Immature natural killer cell (primary cell): Measurements from ENCODE around the gene GATAD2A. TPM values are rescaled to one million over a fixed set of nuclear protein-coding genes. Genes with fewer than 3 reads are reported as not detected.
"Not testable (repeated sequence)": the region's sequence is repeated elsewhere in the genome, so short reads cannot be mapped to it uniquely, and the experiment has no call there.

ENCODE experiments used
- DNase-seq, 3 donors: peaks; one replicate each; pipeline ENCODE4 v3.0.0; 2022; ENCODE audit warnings: mixed read lengths in 1 of 3
- H3K27ac Mint-ChIP-seq, 6 donors: one replicate each; pipeline ENCODE4 v1.8.0; 2020; ENCODE audit warnings: mixed read lengths in 6 of 6, mild to moderate bottlenecking in 5 of 6, inconsistent platforms in 4 of 6, moderate library complexity in 3 of 6
- H3K27me3 Mint-ChIP-seq, 3 donors: one replicate each; pipeline ENCODE4 v1.8.0; 2020 to 2021; ENCODE audit warnings: low read depth in 3 of 3, mild to moderate bottlenecking in 3 of 3, mixed read lengths in 3 of 3, moderate library complexity in 3 of 3, inconsistent platforms in 1 of 3
- H3K36me3 Mint-ChIP-seq, 3 donors: one replicate each; pipeline ENCODE4 v1.8.0; 2020; ENCODE audit warnings: mixed read lengths in 3 of 3, inconsistent platforms in 2 of 3, mild to moderate bottlenecking in 2 of 3
- H3K4me1 Mint-ChIP-seq, 2 donors: one replicate each; pipeline ENCODE4 v1.8.0; 2020; ENCODE audit warnings: inconsistent platforms in 2 of 2, mild to moderate bottlenecking in 2 of 2, mixed read lengths in 2 of 2, moderate library complexity in 1 of 2
- H3K4me3 Mint-ChIP-seq, 5 donors: one replicate each; pipeline ENCODE4 v1.8.0; 2020; ENCODE audit warnings: mild to moderate bottlenecking in 5 of 5, mixed read lengths in 5 of 5, inconsistent platforms in 3 of 5, moderate library complexity in 3 of 5
- H3K9me3 Mint-ChIP-seq, 6 donors: one replicate each; pipeline ENCODE4 v1.8.0; 2020; ENCODE audit warnings: mild to moderate bottlenecking in 6 of 6, mixed read lengths in 6 of 6, inconsistent platforms in 4 of 6, moderate library complexity in 3 of 6
- polyA plus RNA-seq, 3 donors: library from polyadenylated mRNA; unstranded; fragments of 300-500 nt; fragmentation: Illumina TruSeq; gene quantifications; one replicate each; pipeline ENCODE4 v1.2.3, GENCODE V29; 2021

Gene GATAD2A
- polyA plus RNA-seq, 3 donors from 2014 or later = 8.8 to 48.5 (median 21.0) TPM

DNA sequence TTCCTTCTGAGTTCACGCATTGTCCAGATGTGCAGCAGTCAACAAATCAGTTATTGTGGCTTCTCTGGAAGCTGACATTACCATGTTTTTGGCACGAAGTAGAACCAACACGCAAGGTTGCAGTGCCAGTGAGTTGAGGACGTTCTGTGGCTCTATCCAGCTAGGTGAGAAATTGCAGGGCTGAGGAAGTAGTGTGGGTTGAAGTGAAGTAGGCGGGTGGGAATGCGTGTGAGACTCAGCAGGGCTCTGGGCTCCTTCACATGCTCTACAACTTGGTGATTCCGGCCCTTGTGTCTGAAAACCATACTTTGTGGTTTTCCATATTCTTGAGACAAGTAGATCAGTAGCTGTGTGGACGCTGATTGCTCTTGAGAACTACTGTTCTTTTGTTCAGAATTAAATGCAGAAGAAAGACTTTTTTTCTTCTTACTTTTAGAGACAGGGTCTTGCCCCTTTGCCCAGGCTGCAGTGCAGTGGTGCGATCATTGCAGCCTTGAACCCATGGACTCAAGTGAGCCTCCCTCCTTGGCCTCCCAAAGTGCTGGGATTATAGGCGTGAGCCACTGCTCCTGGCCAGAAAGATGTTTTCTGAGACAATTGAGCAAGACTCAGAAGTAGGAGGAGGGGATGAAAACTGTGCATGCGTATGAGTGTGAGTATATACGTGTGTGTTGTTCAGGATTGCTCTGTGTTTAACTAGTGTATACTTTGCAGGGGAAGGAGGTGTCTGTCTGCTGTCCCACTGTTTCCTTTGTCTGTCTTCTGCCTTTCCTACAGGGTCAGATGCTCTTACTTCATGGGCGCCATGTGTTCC is 46.2 kb downstream of the GATAD2A start:
- Mint-ChIP-seq H3K9me3 (no peaks in the 10 kb centered on the region), H3K4me1 (peaks cover 73 to 79% of the 10 kb centered on the region in 2 donors), H3K4me3 (peak overlapping the region; percentile 89 to 98 (median 95)), H3K27me3 (peaks cover 2 to 28% (median 8%) of the 10 kb centered on the region in 3 donors), H3K36me3 (no peaks in the 10 kb centered on the region), H3K27ac (peak overlapping the region; percentile 99 to 100 (median 99))
- peak; percentile 81 to 83 (median 83) for DNase-seq

DNA sequence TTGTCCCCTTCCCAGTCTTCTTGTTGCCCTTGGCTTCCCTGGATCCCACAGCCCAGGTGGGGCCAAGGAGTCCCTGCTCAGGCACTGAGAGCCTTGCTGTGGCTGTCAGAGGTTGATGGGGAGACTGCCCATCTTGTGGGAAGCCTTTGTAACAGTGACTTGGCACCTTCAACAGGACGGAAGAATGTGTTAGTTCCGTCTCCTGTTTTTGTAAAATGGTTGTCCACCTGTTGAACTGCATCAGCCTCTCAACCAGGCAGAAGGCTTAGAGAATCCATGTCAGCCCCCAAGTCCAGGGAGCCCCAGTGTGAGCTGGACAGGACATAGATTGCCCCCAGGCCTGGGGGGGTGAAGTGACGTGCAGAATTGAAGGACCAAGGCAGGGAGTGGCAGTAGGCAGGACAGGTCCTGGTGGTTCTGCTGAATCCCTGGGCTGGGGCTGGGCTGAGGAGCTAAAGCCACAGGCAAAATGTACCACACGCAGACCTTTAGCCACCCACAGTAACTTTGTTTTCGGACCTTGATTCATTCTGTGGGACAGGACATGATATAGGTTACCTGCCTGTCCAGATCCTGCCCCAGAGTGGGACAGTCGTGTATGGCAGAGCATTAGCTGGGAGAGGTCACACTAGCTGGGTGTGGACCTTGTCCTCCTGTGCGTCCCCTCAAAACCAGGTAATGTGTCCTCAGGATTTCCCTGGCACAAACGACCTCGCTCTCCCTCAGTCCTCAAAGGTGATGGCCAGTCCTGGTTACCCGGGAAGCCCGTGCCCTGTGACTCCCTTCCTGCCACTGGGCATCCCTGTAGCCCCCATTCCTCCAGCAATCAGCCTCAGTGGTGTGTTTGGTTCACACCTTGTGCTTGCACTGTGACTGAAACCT is 47.0 kb downstream of the GATAD2A start:
- Mint-ChIP-seq H3K27me3 (peaks cover 2 to 28% (median 5%) of the 10 kb centered on the region in 3 donors), H3K27ac (peak overlapping the region; percentile 99 to 100 (median 99)), H3K9me3 (no peaks in the 10 kb centered on the region), H3K4me1 (peaks cover 72 to 79% of the 10 kb centered on the region in 2 donors), H3K36me3 (no peaks in the 10 kb centered on the region), H3K4me3 (peak overlapping the region; percentile 89 to 98 (median 95))
- DNase-seq = peak; percentile 68 to 69 (median 69)

DNA sequence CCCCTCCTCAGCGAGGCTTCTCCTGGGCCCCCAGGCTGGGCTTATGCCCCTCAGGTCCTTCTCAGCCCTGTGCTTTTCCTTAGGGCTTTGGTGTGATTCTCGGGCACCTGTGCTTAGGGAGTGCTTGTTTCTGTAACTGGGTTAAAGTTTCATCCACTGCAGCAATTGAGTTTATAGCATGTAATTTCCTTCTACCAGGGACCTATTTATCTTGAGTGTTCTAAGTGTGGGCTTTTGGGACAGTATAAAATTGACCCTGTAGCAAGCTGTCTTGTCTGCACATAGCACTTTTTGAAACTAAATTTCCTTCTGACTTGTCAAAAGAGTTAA is 47.6 kb downstream of the GATAD2A start:
- H3K4me3 Mint-ChIP-seq = peak overlapping the region; percentile 89 to 98 (median 95)
- H3K9me3 Mint-ChIP-seq = no peaks in the 10 kb centered on the region
- peaks cover 0 to 1% (median under 1%) of the 10 kb centered on the region in 3 donors for H3K36me3 Mint-ChIP-seq
- peaks cover 72 to 79% of the 10 kb centered on the region in 2 donors for H3K4me1 Mint-ChIP-seq
- peak in 1 of 3 donors; percentile 16 for DNase-seq
- peaks cover 2 to 28% (median 5%) of the 10 kb centered on the region in 3 donors for H3K27me3 Mint-ChIP-seq
- H3K27ac Mint-ChIP-seq = peak overlapping the region; percentile 99 to 100 (median 99)

DNA sequence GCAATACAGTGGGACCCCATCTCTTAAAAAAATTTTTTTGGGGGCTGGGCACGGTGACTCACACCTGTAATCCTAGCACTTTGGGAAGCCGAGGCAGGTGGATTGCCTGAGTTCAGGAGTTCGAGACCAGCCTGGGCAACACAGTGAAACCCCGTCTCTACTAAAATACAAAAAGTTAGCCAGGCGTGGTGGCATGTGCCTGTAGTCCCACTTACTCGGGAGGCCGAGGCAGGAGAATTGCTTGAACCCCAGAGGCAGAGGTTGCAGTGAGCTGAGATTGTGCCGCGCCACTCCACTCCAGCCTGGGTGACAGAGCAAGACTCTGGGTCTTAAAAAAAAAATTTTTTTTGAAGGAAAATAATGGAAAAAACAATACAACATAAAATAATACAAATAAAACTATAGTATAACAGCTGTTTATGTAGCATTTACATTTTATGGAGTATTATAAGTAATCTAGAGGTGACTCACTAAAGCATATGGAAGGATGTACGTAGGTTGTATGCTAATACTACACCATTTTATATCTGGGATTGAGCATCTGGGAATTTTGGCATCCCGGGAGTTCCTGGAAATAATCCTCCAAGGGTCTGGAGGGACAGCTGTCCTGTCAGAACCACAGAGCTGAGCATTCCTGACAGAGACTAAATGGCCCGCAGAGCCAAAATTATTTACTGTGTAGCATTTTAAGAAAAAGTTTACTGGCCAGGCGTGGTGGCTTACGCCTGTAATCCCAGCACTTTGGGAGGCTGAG is 49.9 kb downstream of the GATAD2A start:
- not testable (repeated sequence) for H3K36me3 Mint-ChIP-seq, DNase-seq, H3K9me3 Mint-ChIP-seq
- H3K27ac Mint-ChIP-seq = peak overlapping the region; percentile 51 to 100 (median 76)
- H3K4me1 Mint-ChIP-seq = peaks cover 72 to 80% of the 10 kb centered on the region in 2 donors
- peaks cover 8 to 36% (median 10%) of the 10 kb centered on the region in 3 donors for H3K27me3 Mint-ChIP-seq
- H3K4me3 Mint-ChIP-seq = peak overlapping the region in 1 of 5 donors; percentile 9

DNA sequence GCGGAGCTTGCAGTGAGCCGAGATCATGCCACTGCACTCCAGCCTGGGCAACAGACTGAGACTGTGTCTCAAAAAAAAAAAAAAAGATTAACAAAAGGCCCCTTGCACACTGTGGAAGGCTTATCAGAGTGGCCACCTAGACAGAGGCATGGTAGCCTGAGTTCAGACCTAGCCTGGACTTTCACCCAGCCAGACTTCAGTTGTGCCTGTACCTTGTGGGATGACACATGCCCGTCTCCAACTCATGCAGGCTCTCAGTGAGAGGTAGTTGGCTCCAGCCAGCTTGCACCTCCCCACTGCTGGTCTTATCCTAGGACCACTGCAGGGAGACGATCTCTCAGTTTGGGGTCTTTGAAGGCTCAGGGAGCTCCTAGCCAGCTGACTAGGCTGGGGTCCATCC is 52.2 kb downstream of the GATAD2A start:
- H3K36me3 Mint-ChIP-seq = peaks cover 0 to 4% (median 4%) of the 10 kb centered on the region in 3 donors
- H3K4me1 Mint-ChIP-seq = peaks cover 76 to 83% of the 10 kb centered on the region in 2 donors
- H3K27ac Mint-ChIP-seq = peak overlapping the region; percentile 96 to 100 (median 100)
- H3K9me3 Mint-ChIP-seq = no peaks in the 10 kb centered on the region
- DNase-seq = no peak
- peaks cover 11 to 35% (median 13%) of the 10 kb centered on the region in 3 donors for H3K27me3 Mint-ChIP-seq
- peak overlapping the region; percentile 85 to 94 (median 87) for H3K4me3 Mint-ChIP-seq

DNA sequence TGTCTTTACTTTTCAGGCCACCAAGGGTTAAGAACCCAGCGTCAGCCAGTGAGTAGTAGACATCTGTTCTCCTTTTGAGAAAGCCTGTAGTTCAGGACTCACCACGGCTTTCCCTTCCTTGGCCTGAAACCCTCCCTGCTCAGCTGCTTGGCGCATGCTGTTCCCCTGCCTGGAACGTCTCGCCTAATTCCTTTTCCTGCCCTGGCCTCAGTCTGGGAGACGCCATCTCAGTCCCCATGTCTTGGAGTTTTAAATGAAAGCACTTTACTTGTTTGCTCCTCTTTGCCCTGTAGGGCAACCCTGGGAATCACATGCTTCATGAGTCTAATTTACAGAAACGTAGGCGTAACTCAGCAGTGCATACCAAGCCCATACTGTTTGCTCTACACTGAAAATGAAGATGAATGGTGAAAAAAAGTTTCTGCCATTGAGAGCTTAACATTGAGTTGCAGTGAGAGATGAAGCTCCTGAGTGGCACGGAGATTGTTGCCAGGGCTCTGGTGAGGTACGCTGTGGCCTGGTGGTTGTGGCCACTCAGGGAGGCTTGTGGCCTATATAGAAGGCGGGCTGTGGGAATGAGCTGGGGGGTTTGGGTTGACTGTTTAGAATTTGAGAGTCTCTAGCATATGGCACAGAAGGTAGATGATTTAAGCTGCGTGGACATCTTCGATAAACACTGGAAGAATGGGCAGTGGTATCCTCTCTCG is 52.8 kb downstream of the GATAD2A start:
- Mint-ChIP-seq H3K27me3 (peaks cover 12 to 35% (median 13%) of the 10 kb centered on the region in 3 donors), H3K9me3 (no peaks in the 10 kb centered on the region), H3K4me3 (peak overlapping the region; percentile 85 to 94 (median 87)), H3K27ac (peak overlapping the region; percentile 96 to 100 (median 100)), H3K36me3 (peaks cover 0 to 4% (median 4%) of the 10 kb centered on the region in 3 donors), H3K4me1 (peaks cover 76 to 83% of the 10 kb centered on the region in 2 donors)
- DNase-seq = peak in 2 of 3 donors; percentile 35 to 45

DNA sequence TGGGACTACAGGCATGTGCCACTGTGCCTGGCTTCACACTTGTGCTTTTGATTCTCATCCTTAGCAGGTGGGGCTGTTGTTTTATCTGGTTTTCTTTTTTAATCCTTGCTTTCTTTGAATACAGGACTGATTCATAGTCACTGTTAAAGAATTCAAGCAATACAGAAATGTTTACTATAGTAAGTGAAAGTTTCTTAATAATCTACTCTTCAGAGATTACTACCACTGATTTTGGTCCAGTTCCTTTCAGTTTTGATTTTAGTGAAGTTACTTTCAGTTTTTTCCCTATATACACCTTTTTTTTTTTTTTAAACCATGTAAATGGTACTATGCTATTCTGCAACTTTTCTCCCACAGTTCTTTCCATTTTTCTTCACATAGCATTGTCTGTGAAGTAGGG is 53.6 kb downstream of the GATAD2A start:
- Mint-ChIP-seq H3K36me3 (peaks cover 0 to 4% (median 4%) of the 10 kb centered on the region in 3 donors), H3K27me3 (peaks cover 12 to 34% (median 13%) of the 10 kb centered on the region in 3 donors), H3K4me3 (peak overlapping the region; percentile 85 to 94 (median 87)), H3K4me1 (peaks cover 80 to 89% of the 10 kb centered on the region in 2 donors), H3K27ac (peak overlapping the region; percentile 96 to 100 (median 100)), H3K9me3 (no peaks in the 10 kb centered on the region)
- peak; percentile 58 to 60 (median 60) for DNase-seq

DNA sequence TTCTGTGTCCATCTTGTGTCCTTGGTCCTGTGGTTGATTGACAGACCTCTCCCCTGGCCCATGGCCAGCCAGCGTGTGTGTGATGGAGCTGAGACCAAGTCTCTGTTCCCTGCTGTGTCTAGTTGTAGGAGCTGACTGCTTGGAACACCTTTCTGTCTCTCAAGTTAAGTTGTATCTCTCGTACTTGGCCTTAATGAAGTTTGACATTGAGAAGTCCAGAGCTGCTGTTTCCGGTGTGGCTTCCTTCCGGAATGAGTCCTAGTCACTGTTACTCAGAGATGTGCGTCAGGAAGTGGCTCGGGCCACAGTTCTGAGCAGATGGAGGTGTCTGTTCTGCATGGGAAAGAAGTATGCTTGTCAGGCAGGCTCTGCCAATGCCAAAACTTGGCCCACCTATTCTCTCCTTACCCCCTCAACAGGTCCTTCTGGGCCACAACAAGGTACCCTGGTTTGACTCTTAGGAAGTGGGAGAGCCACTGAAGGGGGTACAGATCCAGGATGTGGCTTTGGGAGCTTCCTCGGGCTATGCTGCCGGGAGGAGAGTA is 54.3 kb downstream of the GATAD2A start:
- peak overlapping the region; percentile 96 to 100 (median 100) for H3K27ac Mint-ChIP-seq
- H3K4me3 Mint-ChIP-seq = peak overlapping the region; percentile 85 to 94 (median 87)

DNA sequence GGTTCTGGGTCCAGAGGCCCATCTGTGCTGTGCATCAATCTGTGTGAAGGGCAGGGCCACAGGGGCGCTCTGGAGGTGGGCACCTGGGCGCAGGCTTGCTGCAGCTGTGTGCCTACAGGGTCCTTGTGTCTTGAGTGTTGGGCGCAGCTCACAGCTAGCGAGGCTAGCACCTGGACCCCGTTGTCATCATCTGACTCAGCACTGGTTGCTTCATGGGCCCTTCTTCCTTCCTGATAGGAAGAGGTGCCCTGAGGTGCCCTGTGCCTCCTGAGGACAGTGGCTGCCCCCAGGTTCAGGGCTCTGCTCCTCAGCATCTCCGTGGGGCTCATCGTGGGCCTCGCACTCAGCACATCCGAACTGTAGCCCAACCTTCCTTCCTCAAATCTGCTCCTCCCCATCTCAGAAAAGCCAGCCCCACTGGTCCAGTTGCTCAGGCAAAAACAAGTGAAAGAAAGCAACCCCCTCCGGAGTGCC is 54.8 kb downstream of the GATAD2A start:
- Mint-ChIP-seq H3K4me3 (peak overlapping the region; percentile 85 to 94 (median 87)), H3K27me3 (peaks cover 11 to 31% (median 13%) of the 10 kb centered on the region in 3 donors), H3K4me1 (peaks cover 93 to 95% of the 10 kb centered on the region in 2 donors), H3K9me3 (no peaks in the 10 kb centered on the region), H3K27ac (peak overlapping the region; percentile 96 to 100 (median 100)), H3K36me3 (peaks cover 0 to 9% (median 7%) of the 10 kb centered on the region in 3 donors)
- DNase-seq = peak in 2 of 3 donors; percentile 49 to 50

More for the DNA sequence above, 54.3 kb downstream of the GATAD2A start:
- Mint-ChIP-seq H3K9me3 (no peaks in the 10 kb centered on the region), H3K4me1 (peaks cover 87 to 94% of the 10 kb centered on the region in 2 donors), H3K27me3 (peaks cover 12 to 34% (median 13%) of the 10 kb centered on the region in 3 donors), H3K36me3 (peaks cover 0 to 4% (median 4%) of the 10 kb centered on the region in 3 donors)
- DNase-seq = peak; percentile 81 to 84 (median 84)

DNA sequence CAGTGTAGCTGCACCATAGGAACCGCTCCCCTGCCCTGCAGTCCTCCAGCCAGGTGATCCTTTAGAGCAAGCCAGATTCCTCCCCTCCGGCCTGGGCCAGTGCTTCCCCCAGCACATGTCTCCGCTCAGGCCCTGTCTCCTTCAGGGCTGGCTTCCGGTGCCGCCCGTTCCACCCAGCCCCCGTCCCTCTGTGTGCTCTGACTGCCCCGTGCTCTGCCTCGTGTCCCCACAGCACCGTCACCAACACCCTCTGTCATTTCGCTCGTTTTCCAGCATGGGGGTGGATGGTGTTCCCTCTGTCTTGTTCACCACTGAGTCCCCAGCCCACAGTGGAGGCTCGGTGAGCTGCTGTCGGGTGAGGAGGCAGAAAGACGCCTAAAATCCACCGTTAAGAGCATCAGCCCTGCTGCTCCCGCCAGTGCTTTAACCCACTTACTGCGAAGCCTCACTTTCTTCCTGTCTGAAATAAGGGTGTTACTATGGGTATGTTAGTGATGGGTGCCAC is 55.3 kb downstream of the GATAD2A start:
- peak; percentile 77 to 82 (median 78) for DNase-seq
- H3K4me3 Mint-ChIP-seq = peak overlapping the region; percentile 85 to 94 (median 87)
- H3K36me3 Mint-ChIP-seq = peaks cover under 1 to 10% (median 8%) of the 10 kb centered on the region in 3 donors
- peaks cover 11 to 31% (median 13%) of the 10 kb centered on the region in 3 donors for H3K27me3 Mint-ChIP-seq
- peaks cover 95 to 96% of the 10 kb centered on the region in 2 donors for H3K4me1 Mint-ChIP-seq
- H3K27ac Mint-ChIP-seq = peak overlapping the region; percentile 96 to 100 (median 100)
- no peaks in the 10 kb centered on the region for H3K9me3 Mint-ChIP-seq

DNA sequence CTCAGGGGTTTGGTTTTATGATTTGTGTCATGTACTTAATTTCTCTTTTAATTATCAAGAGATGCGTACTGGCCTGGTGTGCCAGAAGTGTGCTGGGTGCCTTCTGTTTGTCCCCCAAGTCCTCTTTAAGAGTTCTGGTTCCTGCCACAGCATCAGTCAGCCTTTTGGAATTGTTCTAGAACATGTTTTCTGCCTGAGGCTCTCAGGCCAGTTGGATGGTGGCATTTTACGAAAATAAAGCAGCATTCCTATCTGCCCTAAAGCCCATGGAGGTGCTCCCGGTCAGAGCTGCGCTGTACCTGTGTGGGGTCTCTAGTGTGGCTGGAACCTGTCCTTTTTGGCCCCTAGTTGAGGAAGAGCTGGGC is 55.8 kb downstream of the GATAD2A start:
- peak overlapping the region; percentile 85 to 94 (median 87) for H3K4me3 Mint-ChIP-seq
- peaks cover 95 to 97% of the 10 kb centered on the region in 2 donors for H3K4me1 Mint-ChIP-seq
- peaks cover 6 to 15% (median 12%) of the 10 kb centered on the region in 3 donors for H3K36me3 Mint-ChIP-seq
- peak overlapping the region; percentile 96 to 100 (median 100) for H3K27ac Mint-ChIP-seq
- H3K9me3 Mint-ChIP-seq = peaks cover 0 to 2% (median 0%) of the 10 kb centered on the region in 6 donors
- no peak for DNase-seq
- peaks cover 11 to 31% (median 13%) of the 10 kb centered on the region in 3 donors for H3K27me3 Mint-ChIP-seq
